HCT116 (cell line): ENCODE measurements around the gene POU3F1.

ENCODE experiments used
- CEBPB ChIP-seq: IDR thresholded peaks from 2 replicates; pipeline ENCODE4 v1.6.1; 2012; ENCODE audit warnings: low read depth
- EZH2 ChIP-seq: fragments of 200-600 bp; sonication (generic); IDR thresholded peaks from 2 replicates; pipeline ENCODE4 v1.6.1; 2017; ENCODE audit warnings: antibody characterized with exemption, mixed run types
- JUND ChIP-seq: IDR thresholded peaks from 2 replicates; pipeline ENCODE4 v1.6.1; 2012
- POLR2A ChIP-seq: IDR thresholded peaks from 2 replicates; pipeline ENCODE4 v1.7.0; 2011; ENCODE audit warnings: borderline replicate concordance; ENCODE audit not compliant: insufficient read depth, insufficient read length; ENCODE audit errors: extremely low read depth
- YY1 ChIP-seq: IDR thresholded peaks from 2 replicates; pipeline ENCODE4 v1.6.1; 2011; ENCODE audit warnings: low read length, low read depth, moderate library complexity, mild to moderate bottlenecking; ENCODE audit not compliant: insufficient replicate concordance; ENCODE audit errors: extremely low read depth
- ZFX ChIP-seq: fragments of 450-650 bp; IDR thresholded peaks from 2 replicates; pipeline ENCODE4 v1.6.1; 2017
- TF ChIP-seq, protein P1 (sequence below), 3 experiments: fragments of 200-600 bp in 1 of 3; sonication (generic) in 1 of 3; IDR thresholded peaks in 2 of 3; conservative IDR thresholded peaks in 1 of 3; 2 replicates each; pipeline ENCODE4 v1.5.1; 2012 to 2017; ENCODE audit warnings: low read depth in 2 of 3, low read length in 2 of 3, antibody characterized with exemption in 1 of 3, borderline replicate concordance in 1 of 3, control low read depth in 1 of 3, mild to moderate bottlenecking in 1 of 3, mixed read lengths in 1 of 3, mixed run types in 1 of 3, moderate library complexity in 1 of 3; ENCODE audit not compliant: insufficient read depth in 1 of 3
- TF ChIP-seq, protein P2 (sequence below): IDR thresholded peaks from 2 replicates; pipeline ENCODE4 v1.6.1; 2012
- TF ChIP-seq, protein P3 (sequence below): IDR thresholded peaks from 2 replicates; pipeline ENCODE4 v1.6.1; 2012

DNA sequence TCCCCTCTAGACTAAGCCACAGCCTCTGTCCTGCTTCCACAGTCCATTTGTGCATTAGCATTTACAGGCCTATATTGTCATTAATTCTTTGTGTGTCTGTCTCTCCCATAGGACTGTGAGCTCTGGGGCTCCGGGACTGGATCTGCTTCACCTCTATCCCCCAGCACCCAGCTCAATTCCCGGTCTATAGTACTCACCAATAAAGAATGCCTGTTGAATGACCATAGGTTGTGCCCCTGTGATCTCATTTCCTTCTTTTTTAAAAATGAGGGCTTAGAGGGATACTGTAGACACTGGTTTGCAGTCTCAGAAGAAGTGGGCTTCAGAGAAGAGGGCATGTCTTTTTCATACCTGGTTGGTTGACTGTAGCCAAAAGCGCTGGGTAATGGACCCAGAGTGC, 8.8 kb upstream of the POU3F1 start:
- TF ChIP-seq, protein P1, sequence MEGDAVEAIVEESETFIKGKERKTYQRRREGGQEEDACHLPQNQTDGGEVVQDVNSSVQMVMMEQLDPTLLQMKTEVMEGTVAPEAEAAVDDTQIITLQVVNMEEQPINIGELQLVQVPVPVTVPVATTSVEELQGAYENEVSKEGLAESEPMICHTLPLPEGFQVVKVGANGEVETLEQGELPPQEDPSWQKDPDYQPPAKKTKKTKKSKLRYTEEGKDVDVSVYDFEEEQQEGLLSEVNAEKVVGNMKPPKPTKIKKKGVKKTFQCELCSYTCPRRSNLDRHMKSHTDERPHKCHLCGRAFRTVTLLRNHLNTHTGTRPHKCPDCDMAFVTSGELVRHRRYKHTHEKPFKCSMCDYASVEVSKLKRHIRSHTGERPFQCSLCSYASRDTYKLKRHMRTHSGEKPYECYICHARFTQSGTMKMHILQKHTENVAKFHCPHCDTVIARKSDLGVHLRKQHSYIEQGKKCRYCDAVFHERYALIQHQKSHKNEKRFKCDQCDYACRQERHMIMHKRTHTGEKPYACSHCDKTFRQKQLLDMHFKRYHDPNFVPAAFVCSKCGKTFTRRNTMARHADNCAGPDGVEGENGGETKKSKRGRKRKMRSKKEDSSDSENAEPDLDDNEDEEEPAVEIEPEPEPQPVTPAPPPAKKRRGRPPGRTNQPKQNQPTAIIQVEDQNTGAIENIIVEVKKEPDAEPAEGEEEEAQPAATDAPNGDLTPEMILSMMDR (IDR thresholded peaks at IDR 0.05 in 2 of 3, conservative IDR thresholded peaks at IDR 0.05 in 1 of 3; ENCODE audit: borderline replicate concordance in 1 of 3, insufficient read depth in 1 of 3, low read depth in 2 of 3, low read length in 2 of 3) = no peak
- no peak for TF ChIP-seq JUND
- TF ChIP-seq, protein P2, sequence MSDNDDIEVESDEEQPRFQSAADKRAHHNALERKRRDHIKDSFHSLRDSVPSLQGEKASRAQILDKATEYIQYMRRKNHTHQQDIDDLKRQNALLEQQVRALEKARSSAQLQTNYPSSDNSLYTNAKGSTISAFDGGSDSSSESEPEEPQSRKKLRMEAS = no peak
- TF ChIP-seq ZFX = no peak
- TF ChIP-seq EZH2 = no peak
- TF ChIP-seq, protein P3, sequence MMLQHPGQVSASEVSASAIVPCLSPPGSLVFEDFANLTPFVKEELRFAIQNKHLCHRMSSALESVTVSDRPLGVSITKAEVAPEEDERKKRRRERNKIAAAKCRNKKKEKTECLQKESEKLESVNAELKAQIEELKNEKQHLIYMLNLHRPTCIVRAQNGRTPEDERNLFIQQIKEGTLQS = no peak
- no peak for TF ChIP-seq CEBPB
- TF ChIP-seq YY1 = no peak
- no peak for TF ChIP-seq POLR2A
